HCT116 (cell line): ENCODE measurements around the gene MYO1G. TPM values are rescaled to one million over a fixed set of nuclear protein-coding genes. Genes with fewer than 3 reads are reported as not detected.

ENCODE experiments used
- ATAC-seq: fragments of 200-7000 bp; cut with Tn5 transposase; 2 replicates; pipeline ENCODE4 v1.9.1; 2020; ENCODE audit warnings: mild to moderate bottlenecking, moderate library complexity
- BruUV-seq: library from RNA; stranded (reverse); fragments of 400-500 nt; replicated peaks from 2 replicates; lab custom pipeline; 2021; lab: Mats Ljungman, UMichigan
- CTCF ChIA-PET: fragments of 300-600 bp; sonication (Branson Sonifier 250); formaldehyde crosslinking; loops from one replicate; lab custom pipeline; 2021; ENCODE audit warnings: antibody characterized with exemption; lab: Charles Lee
- POLR2A ChIA-PET: fragments of 300-600, 350-600 bp; sonication (Branson Sonifier 250); formaldehyde crosslinking; loops from one replicate; lab custom pipeline; 2021; ENCODE audit warnings: antibody characterized with exemption; lab: Charles Lee
- RAD21 ChIA-PET, 2 experiments: fragments of 300-600 bp; sonication (Branson Sonifier 250); formaldehyde crosslinking; loops; one replicate each; lab custom pipeline; 2023; ENCODE audit warnings: low total read pairs in 2 of 2; ENCODE audit not compliant: uncharacterized antibody in 2 of 2, unreplicated experiment in 2 of 2, low non-redundant PET in 1 of 2; lab: Charles Lee
- DNase-seq: peaks from one replicate; pipeline ENCODE4 v3.0.0-alpha.2; 2010; ENCODE audit warnings: low read depth, low spot score
- H2AFZ ChIP-seq: fragments of 200-600 bp; shearing (Covaris generic), sonication (generic); 2 replicates; pipeline ENCODE4 v1.6.1; 2017; ENCODE audit warnings: low read depth, mixed run types, mixed read lengths, antibody characterized with exemption, low read length; ENCODE audit not compliant: poor library complexity, severe bottlenecking
- H3K27ac ChIP-seq: 2 replicates; pipeline ENCODE4 v1.5.1; 2012; ENCODE audit warnings: low read depth, low read length
- H3K27me3 ChIP-seq: fragments of 200-600 bp; sonication (generic); 2 replicates; pipeline ENCODE4 v1.6.1; 2016; ENCODE audit warnings: mixed run types, low read length, mixed read lengths; ENCODE audit not compliant: insufficient read depth
- H3K36me3 ChIP-seq, 2 experiments: fragments of 200-500 bp in 1 of 2; fragments of 200-600 bp in 1 of 2; sonication (Bioruptor generic) in 1 of 2; sonication (generic) in 1 of 2; 2 replicates each; pipeline versions ENCODE4 v1.5.1 to v1.6.1; 2014 to 2016; ENCODE audit warnings: low read length in 2 of 2, inconsistent platforms in 1 of 2, mixed read lengths in 1 of 2, mixed run types in 1 of 2; ENCODE audit not compliant: insufficient read depth in 2 of 2, control insufficient read depth in 1 of 2
- H3K4me1 ChIP-seq, 2 experiments: fragments of 200-600 bp in 1 of 2; sonication (generic) in 1 of 2; 2 replicates each; pipeline versions ENCODE4 v1.5.1 to v1.6.1; 2012 to 2017; ENCODE audit warnings: low read length in 2 of 2, inconsistent platforms in 1 of 2, mild to moderate bottlenecking in 1 of 2, mixed read lengths in 1 of 2, mixed run types in 1 of 2, moderate library complexity in 1 of 2; ENCODE audit not compliant: insufficient read depth in 2 of 2, control insufficient read depth in 1 of 2
- H3K4me2 ChIP-seq: fragments of 200-600 bp; sonication (generic); 2 replicates; pipeline ENCODE4 v1.6.1; 2017; ENCODE audit warnings: mixed run types, low read length, mixed read lengths
- H3K4me3 ChIP-seq, 2 experiments: fragments of 200-600 bp in 1 of 2; sonication (generic) in 1 of 2; replicated peaks in 1 of 2; 2 replicates each; pipeline ENCODE4 v1.5.1; 2011 to 2016; ENCODE audit warnings: low read length in 2 of 2, control low read depth in 1 of 2, low read depth in 1 of 2, mild to moderate bottlenecking in 1 of 2, mixed read lengths in 1 of 2, mixed run types in 1 of 2
- H3K79me2 ChIP-seq: fragments of 200-600 bp; sonication (generic); 2 replicates; pipeline ENCODE4 v1.6.1; 2017; ENCODE audit warnings: mild to moderate bottlenecking, mixed run types, low read length, moderate library complexity, mixed read lengths; ENCODE audit not compliant: insufficient read depth
- H3K9ac ChIP-seq: fragments of 200-600 bp; sonication (generic); 2 replicates; pipeline ENCODE4 v1.6.1; 2016; ENCODE audit warnings: low read length, mixed read lengths
- H3K9me2 ChIP-seq: fragments of 200-600 bp; sonication (generic), shearing (Covaris generic); 2 replicates; pipeline ENCODE4 v1.6.1; 2017; ENCODE audit warnings: mixed run types, mild to moderate bottlenecking, moderate library complexity; ENCODE audit not compliant: insufficient read depth
- H3K9me3 ChIP-seq, 2 experiments: fragments of 200-500 bp in 1 of 2; fragments of 200-600 bp in 1 of 2; sonication (Bioruptor generic) in 1 of 2; sonication (generic) in 1 of 2; 2 replicates each; pipeline ENCODE4 v1.6.1; 2014 to 2017; ENCODE audit warnings: low read length in 2 of 2, mixed read lengths in 2 of 2, inconsistent platforms in 1 of 2, low read depth in 1 of 2, mild to moderate bottlenecking in 1 of 2, mixed run types in 1 of 2, moderate library complexity in 1 of 2; ENCODE audit not compliant: control insufficient read depth in 1 of 2, insufficient read depth in 1 of 2
- H4K20me1 ChIP-seq: fragments of 200-600 bp; sonication (generic), shearing (Covaris generic); 2 replicates; pipeline ENCODE4 v1.6.1; 2017; ENCODE audit warnings: mixed run types, mild to moderate bottlenecking, moderate library complexity; ENCODE audit not compliant: insufficient read depth
- ATF3 ChIP-seq: IDR thresholded peaks from 2 replicates; pipeline ENCODE4 v1.6.1; 2012
- CBX3 ChIP-seq: IDR thresholded peaks from 2 replicates; pipeline ENCODE4 v1.6.1; 2012; ENCODE audit warnings: low read depth
- CEBPB ChIP-seq: IDR thresholded peaks from 2 replicates; pipeline ENCODE4 v1.6.1; 2012; ENCODE audit warnings: low read depth
- CTCF ChIP-seq, 3 experiments: fragments of 200-600 bp in 1 of 3; sonication (generic) in 1 of 3; IDR thresholded peaks in 2 of 3; conservative IDR thresholded peaks in 1 of 3; 2 replicates each; pipeline ENCODE4 v1.5.1; 2012 to 2017; ENCODE audit warnings: low read depth in 2 of 3, low read length in 2 of 3, antibody characterized with exemption in 1 of 3, borderline replicate concordance in 1 of 3, control low read depth in 1 of 3, mild to moderate bottlenecking in 1 of 3, mixed read lengths in 1 of 3, mixed run types in 1 of 3, moderate library complexity in 1 of 3; ENCODE audit not compliant: insufficient read depth in 1 of 3
- FOSL1 ChIP-seq: IDR thresholded peaks from 2 replicates; pipeline ENCODE4 v1.6.1; 2012; ENCODE audit warnings: low read depth
- JUND ChIP-seq: IDR thresholded peaks from 2 replicates; pipeline ENCODE4 v1.6.1; 2012
- MAX ChIP-seq: IDR thresholded peaks from 2 replicates; pipeline ENCODE4 v1.6.1; 2012
- POLR2A ChIP-seq: IDR thresholded peaks from 2 replicates; pipeline ENCODE4 v1.7.0; 2011; ENCODE audit warnings: borderline replicate concordance; ENCODE audit not compliant: insufficient read depth, insufficient read length; ENCODE audit errors: extremely low read depth
- RAD21 ChIP-seq: IDR thresholded peaks from 2 replicates; pipeline ENCODE4 v1.6.1; 2012; ENCODE audit warnings: low read depth, mild to moderate bottlenecking
- REST ChIP-seq: IDR thresholded peaks from 2 replicates; pipeline ENCODE4 v1.6.1; 2012; ENCODE audit warnings: low read depth
- SIN3A ChIP-seq: IDR thresholded peaks from 2 replicates; pipeline ENCODE4 v1.6.1; 2012; ENCODE audit warnings: low read depth
- SRF ChIP-seq: IDR thresholded peaks from 2 replicates; pipeline ENCODE4 v1.6.1; 2012; ENCODE audit warnings: low read depth
- ZFX ChIP-seq: fragments of 450-650 bp; IDR thresholded peaks from 2 replicates; pipeline ENCODE4 v1.6.1; 2017
- intact Hi-C: fragments of 100-400 bp; cut with micrococcal nuclease; formaldehyde crosslinking; loops from 2 replicates; pipeline ENCODE4 v1.10.0; 2022
- total RNA-seq: library from RNA; stranded (reverse); gene quantifications from one replicate; pipeline ENCODE4 v1.2.1, GENCODE V29; 2021; ENCODE audit not compliant: unreplicated experiment

MYO1G gene
- total RNA-seq, 1 experiment from 2014 or later = 0.74 TPM

GRCh38 chr7:45001138-45001694, 22.4 kb upstream of the MYO1G start (continued):
- TF ChIP-seq FOSL1 (no peak), CTCF (IDR thresholded peaks at IDR 0.05 in 2 of 3, conservative IDR thresholded peaks at IDR 0.05 in 1 of 3; ENCODE audit: borderline replicate concordance in 1 of 3, insufficient read depth in 1 of 3, low read depth in 2 of 3, low read length in 2 of 3) (no peak), SIN3A (no peak), ATF3 (no peak), CEBPB (no peak), RAD21 (no peak)

GRCh38 chr7:45000093-45001032, 21.5 kb upstream of the MYO1G start, which contains the start of gene CCM2:
CCM2 (plus strand) TSS chr7:45000201; CDS start chr7:45000334, 133 bp downstream.
- Histone ChIP-seq H4K20me1 (no peaks in the 10 kb centered on the region), H3K4me3 (peak within 1 kb of the TSS; percentile 73 to 94), H3K4me2 (peak within 1 kb of the TSS; percentile 99), H3K36me3 (no peaks in the 10 kb centered on the region), H2AFZ (peak within 1 kb of the TSS; percentile 100), H3K9me3 (no peaks in the 10 kb centered on the region), H3K9me2 (no peaks in the 10 kb centered on the region), H3K4me1 (peaks cover 0 to 19% of the 10 kb centered on the region in 2 experiments; a peak in 2 of 4 replicates), H3K27me3 (no peaks in the 10 kb centered on the region), H3K79me2 (peaks cover 33% of the 10 kb centered on the region), H3K27ac (peak within 1 kb of the TSS; percentile 65), H3K9ac (peak within 1 kb of the TSS; percentile 82)
- DNase-seq (no peak), ATAC-seq (peak; percentile 12)
- CTCF ChIA-PET = interaction anchor here (0.6 to 1.3 kb wide), 4 partner anchors 19 to 142 kb away, joined by 3 to 6 read pairs (median 3); no protein-coding TSS in a partner anchor
- BruUV-seq = no TSS peak
- POLR2A ChIA-PET = interaction anchor here (0.5 to 1.2 kb wide), 4 partner anchors 12 to 418 kb away, joined by 3 to 8 read pairs (median 4); partner anchors contain the start of gene TMED4
- RAD21 ChIA-PET = interaction anchor here in 1 of 2 experiments (0.6 to 0.7 kb wide), 2 partner anchors 66 to 143 kb away, joined by 4 to 6 read pairs; no protein-coding TSS in a partner anchor
- intact Hi-C loops = loop anchor here (2.0 kb wide), 1 partner anchor 110 kb away; the partner anchor contains the start of gene TBRG4
- TF ChIP-seq MAX (no peak), REST (no peak), JUND (no peak), SRF (no peak), ZFX (peak; percentile 64), CBX3 (no peak), POLR2A (no peak)
